ENCODE data around the gene AUP1. TPM values are rescaled to one million over a fixed set of nuclear protein-coding genes. Genes with fewer than 3 reads are reported as not detected.
A peak's percentile ranks its signal among the peaks of the same experiment; 100 is the strongest.

The AUP1 gene
- total and polyA plus RNA-seq, 2 experiments from 2014 or later = 98.7 to 105 TPM

GRCh38 chr2:74496997-74497776 is 32.3 kb downstream of the AUP1 start:
- Histone ChIP-seq H2AFZ (peak overlapping the region; percentile 98; the same call in 1 of the 2 replicates), H3K36me3 (ENCODE audit: insufficient read depth) (0 out of 2 replicates have a peak, but pooled peaks cover 4% of the 10 kb centered on the region), H3K79me2 (replicated peaks; ENCODE audit: insufficient read depth) (no peaks in the 10 kb centered on the region), H3K4me1 (ENCODE audit: insufficient read depth) (peaks cover 40% of the 10 kb centered on the region), H3K9me2 (ENCODE audit: insufficient read depth) (no peaks in the 10 kb centered on the region), H4K20me1 (replicated peaks; ENCODE audit: insufficient read depth) (peaks cover 8% of the 10 kb centered on the region; the same call in 1 of the 2 replicates), H3F3A (replicated peaks; ENCODE audit: low read depth) (peaks cover 36% of the 10 kb centered on the region), H3K27me3 (ENCODE audit: insufficient read depth) (peaks cover 82% of the 10 kb centered on the region), H3K4me2 (peak overlapping the region; percentile 95), H3K4me3 (peak overlapping the region; percentile 69), H3K27ac (ENCODE audit: low read depth) (no peak overlapping the region)
- no peak for TF ChIP-seq EZH2phosphoT487 (IDR thresholded peaks at IDR 0.05; ENCODE audit: unreplicated experiment)
- peak; percentile 53 for TF ChIP-seq EZH2 (IDR thresholded peaks at IDR 0.05; ENCODE audit: low read depth, unreplicated experiment)
- Mint-ChIP-seq H3K27me3 (ENCODE audit: insufficient read depth, low read depth, poor library complexity) (peaks cover 71% of the 10 kb centered on the region), H3K9me3 (no peaks in the 10 kb centered on the region), H3K4me3 (peak overlapping the region; percentile 77), H3K4me1 (peaks cover 37% of the 10 kb centered on the region), H3K36me3 (ENCODE audit: low read depth) (peaks cover 17% of the 10 kb centered on the region), H3K27ac (no peak overlapping the region)
- DNase-seq (ENCODE audit: low spot score) = no peak
- no peak for ATAC-seq

- Histone ChIP-seq H2AFZ (no peak overlapping the region), H3K4me2 (no peak overlapping the region), H4K20me1 (replicated peaks; ENCODE audit: insufficient read depth) (peaks cover 3% of the 10 kb centered on the region; the same call in 1 of the 2 replicates), H3K36me3 (ENCODE audit: insufficient read depth) (0 out of 2 replicates have a peak, but pooled peaks cover 5% of the 10 kb centered on the region), H3F3A (replicated peaks; ENCODE audit: low read depth) (peaks cover 26% of the 10 kb centered on the region), H3K27me3 (ENCODE audit: insufficient read depth) (peaks cover 65% of the 10 kb centered on the region), H3K4me3 (no peak overlapping the region), H3K9me2 (ENCODE audit: insufficient read depth) (no peaks in the 10 kb centered on the region), H3K79me2 (replicated peaks; ENCODE audit: insufficient read depth) (no peaks in the 10 kb centered on the region), H3K4me1 (ENCODE audit: insufficient read depth) (peaks cover 24% of the 10 kb centered on the region), H3K27ac (ENCODE audit: low read depth) (no peak overlapping the region)
- Mint-ChIP-seq H3K4me1 (peaks cover 22% of the 10 kb centered on the region), H3K27me3 (ENCODE audit: insufficient read depth, low read depth, poor library complexity) (peaks cover 58% of the 10 kb centered on the region), H3K9me3 (no peaks in the 10 kb centered on the region), H3K27ac (no peak overlapping the region), H3K4me3 (no peak overlapping the region), H3K36me3 (ENCODE audit: low read depth) (peaks cover 31% of the 10 kb centered on the region)
- DNase-seq (ENCODE audit: low spot score) (no peak), ATAC-seq (no peak)
- TF ChIP-seq CTCF (conservative IDR thresholded peaks at IDR 0.05; ENCODE audit: low read depth in 2 of 2) (no peak), REST (IDR thresholded peaks at IDR 0.05; ENCODE audit: unreplicated experiment) (no peak), EZH2 (IDR thresholded peaks at IDR 0.05; ENCODE audit: low read depth, unreplicated experiment) (no peak), ETS1 (IDR thresholded peaks at IDR 0.05) (no peak), EZH2phosphoT487 (IDR thresholded peaks at IDR 0.05; ENCODE audit: unreplicated experiment) (no peak), ZNF114 (CRISPR knock-in tag; IDR thresholded peaks at IDR 0.05) (no peak), POLR2AphosphoS5 (IDR thresholded peaks at IDR 0.05; ENCODE audit: low read depth) (no peak), ZNF331 (CRISPR knock-in tag; IDR thresholded peaks at IDR 0.05; ENCODE audit: low read depth) (no peak), STAT1 (IDR thresholded peaks at IDR 0.05; ENCODE audit: unreplicated experiment) (no peak), NANOG (IDR thresholded peaks at IDR 0.05; ENCODE audit: borderline replicate concordance) (no peak)
These were observed 34.1 kb downstream of the AUP1 start for GRCh38 chr2:74495440-74495839.
